Fibroblast of the aortic adventitia (primary cell): ENCODE results near the gene PACS2. TPM values are rescaled to one million over a fixed set of nuclear protein-coding genes. Genes with fewer than 3 reads are reported as not detected.
A peak's percentile ranks its signal among the peaks of the same experiment; 100 is the strongest.

Source experiments
- DNase-seq: peaks from one replicate; pipeline ENCODE4 v3.0.0-alpha.2; 2010; ENCODE audit warnings: low read depth
- H3K4me3 ChIP-seq: 2 replicates; pipeline ENCODE4 v1.5.1; 2011; ENCODE audit warnings: low read depth, mild to moderate bottlenecking, control low read depth, low read length, moderate library complexity
- CTCF ChIP-seq: IDR thresholded peaks from 2 replicates; pipeline ENCODE4 v1.5.1; 2011; ENCODE audit warnings: mild to moderate bottlenecking, low read length, control low read depth, inconsistent platforms; ENCODE audit not compliant: insufficient read depth
- total RNA-seq: library from RNA; depleted of rRNA; stranded (reverse); fragments of >200 nt; gene quantifications from 2 replicates; pipeline ENCODE4 v1.2.3, GENCODE V29; 2012; ENCODE audit warnings: low replicate concordance

Gene PACS2
- total RNA-seq, 1 donor = 48.6 TPM

DNA sequence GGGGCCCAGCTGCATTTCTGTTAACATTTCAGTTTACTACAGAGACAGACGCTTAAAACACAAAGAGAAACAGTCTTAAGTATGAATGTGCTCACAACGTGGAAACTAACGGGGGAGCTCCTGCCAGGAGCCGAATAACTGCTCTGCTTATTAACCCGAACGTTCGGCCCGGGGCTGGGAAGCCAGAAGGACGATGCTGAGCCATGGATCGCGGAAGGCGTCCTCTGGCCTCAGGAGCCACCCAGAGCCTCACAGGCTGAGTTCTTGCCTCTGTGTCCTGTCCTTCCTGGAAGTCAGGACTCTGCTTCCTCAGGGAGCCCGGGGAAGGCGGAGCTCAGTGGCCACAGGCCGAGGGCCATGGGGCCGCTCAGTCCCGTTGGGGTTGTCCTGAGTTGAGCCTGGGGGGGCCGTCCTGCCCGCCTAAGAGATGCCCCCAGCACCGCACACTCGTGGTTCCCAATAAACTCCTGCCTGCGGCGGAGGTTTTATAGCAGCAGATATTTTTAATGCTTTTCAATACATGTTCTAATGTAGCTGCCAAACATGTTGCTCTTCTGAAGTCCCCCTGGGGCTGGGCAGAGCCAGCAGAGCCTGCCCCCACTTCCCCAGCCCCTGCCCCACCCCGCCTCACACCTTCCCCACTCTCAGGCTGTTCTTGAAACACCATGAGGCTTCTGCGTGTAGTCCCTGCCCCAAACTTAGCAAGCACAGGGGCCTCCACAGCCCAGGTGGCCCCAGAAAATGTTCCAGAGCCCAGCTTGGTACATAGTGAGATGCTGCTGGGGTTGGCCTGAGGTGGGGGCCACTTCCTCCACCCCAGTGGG is 80.4 kb downstream of the PACS2 start:
- no peak for TF ChIP-seq CTCF
- no peak for DNase-seq
- H3K4me3 ChIP-seq = no peak overlapping the region

GRCh38 chr14:105395538-105395854 is 80.9 kb downstream of the PACS2 start:
- no peak for TF ChIP-seq CTCF
- no peak for DNase-seq
- no peak overlapping the region for H3K4me3 ChIP-seq

DNA sequence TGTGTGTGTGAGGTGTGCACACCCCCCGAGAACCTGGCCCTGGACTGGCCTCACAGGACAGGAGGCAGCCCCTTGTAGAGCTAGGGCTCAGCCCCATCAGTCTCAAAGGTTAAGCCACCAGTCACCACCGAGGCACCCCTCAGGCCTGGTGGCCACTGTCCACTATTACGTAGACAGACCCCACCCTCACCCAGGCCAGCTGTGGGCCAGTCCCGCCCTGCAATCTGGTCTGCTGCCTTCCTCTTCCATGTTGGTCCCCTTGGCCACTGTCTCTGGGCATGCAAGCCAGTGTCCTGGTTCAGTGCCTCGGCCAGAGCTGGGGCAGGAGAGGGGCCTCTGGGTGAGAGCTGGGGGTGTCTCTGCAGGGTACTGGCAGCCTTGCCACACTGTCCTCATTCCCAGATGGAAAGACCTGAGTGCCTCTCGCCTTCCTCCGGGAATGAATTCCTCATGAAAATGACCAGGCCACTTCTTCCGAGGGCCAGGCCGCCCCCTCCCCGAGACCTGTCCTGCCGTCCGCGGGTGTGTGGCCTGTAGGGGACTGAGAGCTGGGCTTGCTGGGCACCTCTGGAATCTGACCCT is 82.9 kb downstream of the PACS2 start:
- peak overlapping the region; percentile 86 for H3K4me3 ChIP-seq
- TF ChIP-seq CTCF = no peak
- no peak for DNase-seq

- no peak for TF ChIP-seq CTCF
- peak; percentile 70 for DNase-seq
- H3K4me3 ChIP-seq = peak within 1 kb of the TSS; percentile 86
Observed at GRCh38 chr14:105398044-105398725, 83.6 kb downstream of the PACS2 start, which contains the start of gene TEX22. TEX22 (plus strand) TSS chr14:105398538; CDS start chr14:105399341, 803 bp downstream.

GRCh38 chr14:105398726-105399465 is 84.3 kb downstream of the PACS2 start:
- no peak for TF ChIP-seq CTCF
- no peak for DNase-seq
- H3K4me3 ChIP-seq = peak overlapping the region; percentile 86

GRCh38 chr14:105399466-105399775 is 84.9 kb downstream of the PACS2 start:
- DNase-seq = no peak
- peak overlapping the region; percentile 86 for H3K4me3 ChIP-seq
- TF ChIP-seq CTCF = no peak
